Fibroblast of villous mesenchyme (primary cell): Measurements from ENCODE around the gene TTC28. TPM values are rescaled to one million over a fixed set of nuclear protein-coding genes. Genes with fewer than 3 reads are reported as not detected.

Source experiments
- DNase-seq: peaks from one replicate; pipeline ENCODE4 v3.0.0-alpha.2; 2010; ENCODE audit warnings: low read depth
- H3K4me3 ChIP-seq: 2 replicates; pipeline ENCODE4 v1.5.1; 2011; ENCODE audit warnings: low read depth, mild to moderate bottlenecking, low read length
- total RNA-seq: library from RNA; depleted of rRNA; stranded (reverse); fragments of >200 nt; gene quantifications from 2 replicates; pipeline ENCODE4 v1.2.3, GENCODE V29; 2012
- TF ChIP-seq, protein P1 (sequence below): IDR thresholded peaks from 2 replicates; pipeline ENCODE4 v1.5.1; 2012; ENCODE audit warnings: low read depth, mild to moderate bottlenecking, low read length; ENCODE audit not compliant: insufficient read depth

The TTC28 gene
- total RNA-seq, 1 donor, result 23.3 TPM

DNA sequence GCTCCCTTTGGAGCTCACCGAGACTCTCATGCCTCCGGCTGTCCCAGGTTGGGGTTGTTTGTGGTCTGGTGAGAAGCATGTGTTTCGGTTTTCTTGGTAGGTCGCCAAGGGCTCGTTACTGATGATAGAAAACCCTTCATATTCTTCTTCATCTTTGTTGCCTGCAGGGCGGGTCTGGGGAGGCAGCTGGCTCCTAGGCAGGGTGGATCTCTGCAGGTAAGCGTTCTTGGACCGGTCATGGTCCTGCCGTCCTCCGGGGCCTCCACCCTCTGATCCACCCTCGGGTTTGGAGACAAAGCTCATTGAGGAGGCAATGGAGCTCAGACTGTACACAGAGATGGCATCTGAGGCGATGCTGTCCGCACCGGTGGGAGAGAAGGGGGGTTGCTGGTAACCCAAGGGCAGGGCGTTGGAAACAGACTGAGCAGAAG, 696.3 kb downstream of the TTC28 start:
- DNase-seq, result no peak
- TF ChIP-seq, protein P1, sequence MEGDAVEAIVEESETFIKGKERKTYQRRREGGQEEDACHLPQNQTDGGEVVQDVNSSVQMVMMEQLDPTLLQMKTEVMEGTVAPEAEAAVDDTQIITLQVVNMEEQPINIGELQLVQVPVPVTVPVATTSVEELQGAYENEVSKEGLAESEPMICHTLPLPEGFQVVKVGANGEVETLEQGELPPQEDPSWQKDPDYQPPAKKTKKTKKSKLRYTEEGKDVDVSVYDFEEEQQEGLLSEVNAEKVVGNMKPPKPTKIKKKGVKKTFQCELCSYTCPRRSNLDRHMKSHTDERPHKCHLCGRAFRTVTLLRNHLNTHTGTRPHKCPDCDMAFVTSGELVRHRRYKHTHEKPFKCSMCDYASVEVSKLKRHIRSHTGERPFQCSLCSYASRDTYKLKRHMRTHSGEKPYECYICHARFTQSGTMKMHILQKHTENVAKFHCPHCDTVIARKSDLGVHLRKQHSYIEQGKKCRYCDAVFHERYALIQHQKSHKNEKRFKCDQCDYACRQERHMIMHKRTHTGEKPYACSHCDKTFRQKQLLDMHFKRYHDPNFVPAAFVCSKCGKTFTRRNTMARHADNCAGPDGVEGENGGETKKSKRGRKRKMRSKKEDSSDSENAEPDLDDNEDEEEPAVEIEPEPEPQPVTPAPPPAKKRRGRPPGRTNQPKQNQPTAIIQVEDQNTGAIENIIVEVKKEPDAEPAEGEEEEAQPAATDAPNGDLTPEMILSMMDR, result no peak
- H3K4me3 ChIP-seq, result no peak overlapping the region

DNA sequence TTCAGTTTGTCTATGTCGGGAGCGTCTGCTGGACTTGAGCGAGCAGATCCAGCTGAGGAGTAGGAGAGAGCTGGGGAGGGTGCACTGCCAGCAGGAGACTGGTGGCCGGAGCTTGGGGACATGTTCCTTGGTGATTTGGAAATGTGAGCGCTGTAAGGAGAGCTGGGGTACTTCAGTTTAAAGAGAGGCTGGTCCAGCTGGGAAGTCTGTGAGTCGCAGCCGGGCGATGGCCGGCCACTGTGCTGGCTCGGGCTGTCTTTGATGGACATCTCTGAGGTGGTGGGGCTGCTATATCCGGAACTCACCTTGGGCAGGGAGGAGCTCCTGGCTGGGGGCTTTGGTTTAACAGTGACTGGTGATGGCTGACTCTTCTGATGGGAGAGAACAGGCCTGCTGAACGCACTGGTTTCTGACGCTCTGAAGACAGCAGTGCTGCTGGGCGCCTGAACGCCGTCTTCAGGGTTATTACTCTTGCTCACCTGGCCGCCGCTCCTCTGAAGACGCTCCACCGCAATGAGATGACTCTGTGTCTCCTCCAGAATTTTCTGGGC, 696.9 kb downstream of the TTC28 start:
- TF ChIP-seq, protein P1, result no peak
- no peak overlapping the region for H3K4me3 ChIP-seq
- DNase-seq, result no peak

DNA sequence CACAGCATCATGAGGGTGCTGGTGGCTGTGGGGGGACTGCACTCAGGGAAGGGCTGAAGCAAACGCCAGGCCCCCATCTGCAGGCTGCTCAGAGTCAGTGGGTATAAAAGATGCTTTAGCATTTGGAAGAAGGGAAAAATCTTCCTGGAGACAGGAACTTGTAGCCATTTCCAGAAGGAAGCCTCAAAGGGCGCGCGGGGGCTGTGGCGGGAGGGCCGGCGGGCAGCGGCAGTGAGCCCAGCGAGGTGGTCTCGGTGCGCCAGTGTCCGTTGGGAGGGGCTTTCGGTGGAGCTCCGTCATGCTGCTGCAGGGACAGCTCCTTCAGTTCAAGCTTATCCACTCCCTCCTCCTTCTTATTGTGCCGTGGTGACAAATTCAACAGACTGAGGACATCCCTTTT, 697.5 kb downstream of the TTC28 start:
- TF ChIP-seq, protein P1, result no peak
- no peak overlapping the region for H3K4me3 ChIP-seq
- no peak for DNase-seq

DNA sequence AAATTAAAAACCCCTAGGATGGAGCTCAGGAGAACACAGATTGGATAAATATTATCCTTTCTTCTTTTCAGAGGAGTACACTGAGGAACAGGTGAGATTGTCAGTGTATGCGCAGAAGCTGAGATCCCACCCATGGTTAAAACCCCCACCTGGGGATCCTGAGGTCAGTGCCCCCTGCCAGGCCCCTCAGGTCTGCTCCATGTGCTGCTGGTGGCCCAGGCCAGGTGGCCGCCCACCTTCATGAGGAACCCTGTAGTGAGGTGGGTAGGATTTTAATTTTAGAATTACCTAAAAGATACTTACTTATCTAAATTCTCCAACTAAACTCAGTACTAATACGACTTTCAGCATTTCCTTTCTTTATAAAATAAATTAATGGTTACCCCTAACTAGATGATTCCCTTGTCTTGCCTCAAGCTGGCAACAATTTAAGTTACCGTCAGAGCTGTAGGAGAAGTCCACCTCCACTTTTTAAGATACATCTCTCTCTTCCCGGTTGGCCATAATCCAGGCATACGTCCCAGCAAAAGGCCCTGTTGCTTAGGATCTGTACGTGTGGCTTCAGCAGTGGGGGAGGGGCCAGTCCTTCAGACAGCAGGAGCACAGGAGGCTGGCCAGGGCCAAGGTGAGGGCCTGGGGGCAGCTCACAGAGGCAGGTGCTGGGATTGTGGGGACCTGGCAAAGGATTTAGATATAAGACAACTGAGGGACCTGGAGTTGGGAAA, 699.1 kb downstream of the TTC28 start:
- TF ChIP-seq, protein P1, result no peak
- DNase-seq, result no peak
- no peak overlapping the region for H3K4me3 ChIP-seq

DNA sequence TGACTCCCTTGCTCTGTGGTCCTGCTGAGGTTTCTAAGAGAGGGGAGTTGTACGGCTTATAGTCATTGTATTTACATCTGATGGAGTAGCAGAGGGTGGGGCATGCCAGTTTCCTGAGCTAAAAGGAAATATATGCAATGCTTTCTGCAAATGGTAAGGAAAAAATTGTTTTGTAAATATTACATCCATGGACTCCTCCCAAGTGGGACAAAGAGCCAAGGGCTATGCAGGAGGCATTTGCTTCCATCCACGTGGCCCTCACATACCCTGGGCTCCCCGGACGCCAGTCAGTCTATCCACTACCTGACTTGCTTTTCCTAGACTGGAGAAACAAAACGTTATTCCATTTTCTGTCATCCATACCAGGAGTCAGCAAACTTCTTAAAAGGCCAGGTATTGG, 700.8 kb downstream of the TTC28 start:
- no peak overlapping the region for H3K4me3 ChIP-seq
- TF ChIP-seq, protein P1, result no peak

DNA sequence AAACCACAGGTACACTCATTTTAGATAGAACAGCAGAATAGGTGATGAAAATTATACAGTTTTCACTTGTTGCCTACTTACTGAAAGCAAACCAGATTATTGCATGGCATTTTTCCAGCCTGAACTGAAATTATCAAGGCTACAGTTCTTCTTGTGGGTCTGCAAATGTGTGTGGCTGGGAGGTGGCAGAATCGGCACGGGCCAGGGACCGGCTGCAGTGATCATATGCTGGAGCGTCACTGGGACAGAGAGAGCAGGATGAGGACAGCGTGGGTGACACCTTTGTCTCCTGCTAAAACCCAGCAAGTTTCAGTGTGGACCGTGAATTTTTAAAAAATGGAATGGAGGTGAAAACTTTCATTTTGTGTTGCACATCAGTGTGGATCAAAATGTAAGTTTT, 701.3 kb downstream of the TTC28 start:
- TF ChIP-seq, protein P1, result no peak
- no peak overlapping the region for H3K4me3 ChIP-seq
- no peak for DNase-seq

More for the DNA sequence above, 700.8 kb downstream of the TTC28 start:
- DNase-seq, result no peak
